ENCODE data around the gene KDM6B.

The KDM6B gene

DNA sequence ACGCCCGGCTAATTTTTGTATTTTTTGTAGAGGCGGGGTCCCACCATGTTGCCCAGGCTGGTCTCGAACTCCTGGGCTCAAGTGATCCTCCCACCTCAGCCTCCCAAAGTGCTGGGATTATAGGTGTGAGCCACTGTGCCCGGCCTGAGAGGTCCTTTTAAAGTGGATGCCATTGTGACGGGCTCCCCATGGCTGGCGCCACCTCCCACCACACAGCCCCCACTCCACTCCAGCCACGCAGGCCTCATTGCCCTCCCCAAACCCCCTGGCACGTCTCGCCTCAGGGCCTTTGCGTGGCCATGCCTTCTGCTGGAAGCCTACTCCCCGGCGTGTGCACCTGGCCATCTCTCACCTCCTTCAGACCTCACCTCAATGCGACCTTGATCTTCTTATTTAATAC, 11.9 kb upstream of the KDM6B start:
- no peak for DNase-seq

DNA sequence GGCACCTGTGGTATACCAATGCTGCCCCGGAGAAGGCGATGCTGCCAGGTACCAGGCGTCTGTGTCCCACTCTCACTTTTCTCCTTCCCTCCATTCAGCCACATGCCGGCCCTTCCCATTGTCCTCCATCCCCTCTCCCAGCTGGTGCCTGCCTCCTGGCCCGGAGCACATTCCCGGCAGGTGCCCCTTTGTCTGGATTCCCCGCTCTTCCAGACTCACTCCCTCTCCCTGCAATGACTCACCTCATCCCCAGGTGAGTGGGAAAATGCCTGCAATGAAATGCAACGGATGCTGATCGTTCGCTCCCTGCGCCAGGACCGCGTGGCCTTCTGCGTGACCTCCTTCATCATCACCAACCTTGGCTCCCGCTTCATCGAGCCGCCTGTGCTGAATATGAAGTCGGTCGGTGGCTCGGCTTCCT, 10.4 kb upstream of the KDM6B start:
- DNase-seq: no peak

DNA sequence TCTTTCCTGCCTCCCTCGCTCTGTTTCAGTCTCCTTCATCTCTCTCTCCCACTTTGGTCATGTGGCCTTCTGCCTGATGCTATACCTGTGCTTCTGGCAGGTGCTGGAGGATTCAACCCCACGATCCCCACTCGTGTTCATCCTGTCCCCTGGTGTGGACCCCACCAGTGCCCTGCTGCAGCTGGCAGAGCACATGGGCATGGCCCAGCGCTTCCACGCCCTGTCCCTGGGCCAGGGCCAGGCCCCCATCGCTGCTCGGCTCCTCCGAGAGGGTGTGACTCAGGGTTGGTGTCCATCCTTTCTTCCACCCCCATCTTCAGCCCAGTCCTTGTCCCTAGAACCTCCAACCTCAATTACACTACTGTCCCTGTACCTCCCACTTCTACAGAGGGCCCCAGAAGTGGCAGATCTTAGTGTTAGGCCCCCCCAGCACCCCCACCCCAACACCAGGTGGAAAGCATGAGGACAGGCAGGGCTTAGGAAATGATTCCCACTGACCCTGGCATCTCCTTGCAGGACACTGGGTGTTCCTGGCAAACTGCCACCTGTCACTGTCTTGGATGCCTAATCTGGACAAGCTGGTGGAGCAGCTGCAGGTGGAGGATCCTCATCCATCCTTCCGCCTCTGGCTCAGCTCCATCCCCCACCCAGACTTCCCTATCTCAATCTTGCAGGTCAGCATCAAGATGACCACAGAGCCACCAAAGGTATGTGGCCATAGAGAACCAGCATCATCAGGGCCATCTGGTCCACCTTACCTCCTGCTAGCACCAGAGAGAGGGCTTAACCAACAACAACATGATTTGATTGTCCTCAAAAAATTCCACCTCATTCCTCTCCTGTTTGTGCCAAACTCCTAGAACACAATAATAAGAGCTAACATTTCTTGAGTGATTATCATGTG, 9.7 kb upstream of the KDM6B start:
- no peak for DNase-seq

DNA sequence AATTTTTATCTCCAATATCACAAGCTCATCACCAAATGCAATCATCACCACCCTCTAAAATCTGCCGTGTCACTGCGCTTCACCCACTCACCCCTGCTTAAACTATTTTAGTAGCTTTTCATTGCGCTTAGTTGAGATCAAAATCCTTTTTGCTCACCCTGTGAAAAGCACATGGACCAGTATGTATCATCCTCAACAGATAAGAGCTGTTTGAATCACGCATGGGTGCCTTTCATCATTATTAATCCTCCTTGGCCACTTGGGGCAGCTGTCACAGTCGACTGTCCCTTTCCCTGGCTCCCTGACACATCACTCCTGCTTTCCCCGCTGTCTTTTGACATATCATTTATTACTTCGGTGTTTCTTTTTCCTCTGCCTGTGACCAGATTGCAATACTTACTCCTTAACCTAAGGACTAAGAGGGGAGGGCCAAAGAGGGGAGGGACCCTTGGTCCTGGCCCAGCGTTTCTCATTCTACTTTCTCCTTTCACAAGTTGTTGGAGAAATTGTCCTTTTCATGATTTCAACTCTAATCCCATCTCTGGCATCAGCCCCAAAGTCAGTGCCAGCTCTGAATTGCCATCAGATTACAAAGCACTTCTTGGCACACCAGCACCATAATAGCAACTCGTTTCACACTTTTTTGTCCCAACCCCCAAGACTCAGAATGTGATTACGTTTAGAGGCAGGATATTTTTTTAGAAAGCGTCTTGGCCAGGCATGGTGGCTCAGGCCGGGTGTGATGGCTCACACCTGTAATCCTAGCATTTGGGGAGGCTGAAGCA, 8.6 kb upstream of the KDM6B start:
- no peak for DNase-seq

DNA sequence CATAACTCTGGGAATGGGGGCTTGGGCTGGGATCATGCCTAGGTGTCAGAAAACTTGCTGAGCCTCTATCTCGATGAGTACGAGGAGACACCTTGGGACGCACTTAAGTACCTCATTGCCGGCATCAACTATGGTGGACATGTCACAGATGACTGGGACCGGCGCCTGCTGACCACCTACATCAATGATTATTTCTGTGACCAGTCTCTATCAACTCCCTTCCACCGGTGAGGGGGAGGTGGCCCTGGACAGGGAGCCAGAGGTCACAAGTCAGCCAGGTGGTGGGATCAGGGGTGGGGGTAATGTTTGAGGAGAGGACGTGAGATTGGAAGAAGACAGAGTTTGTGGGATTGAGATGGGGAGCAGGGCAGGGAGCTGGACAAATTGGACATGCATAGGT, 3.4 kb upstream of the KDM6B start:
- no peak for DNase-seq

DNA sequence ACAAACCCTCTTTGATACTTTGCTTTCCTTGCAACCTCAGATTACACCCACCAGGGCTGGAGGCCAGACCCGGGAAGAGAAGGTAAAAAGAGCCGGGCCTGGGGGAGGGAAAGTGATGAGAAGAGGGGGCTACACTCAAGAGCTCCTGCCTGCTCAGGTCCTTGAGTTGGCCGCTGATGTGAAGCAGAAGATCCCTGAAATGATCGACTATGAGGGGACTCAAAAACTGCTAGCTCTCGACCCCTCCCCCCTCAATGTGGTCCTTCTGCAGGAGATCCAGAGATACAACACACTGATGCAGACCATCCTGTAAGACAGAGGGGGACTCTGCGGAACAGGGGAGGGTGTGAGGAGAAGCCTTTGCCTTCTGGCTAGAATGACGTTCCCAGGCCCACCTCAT, 2.8 kb upstream of the KDM6B start:
- DNase-seq: no peak

DNA sequence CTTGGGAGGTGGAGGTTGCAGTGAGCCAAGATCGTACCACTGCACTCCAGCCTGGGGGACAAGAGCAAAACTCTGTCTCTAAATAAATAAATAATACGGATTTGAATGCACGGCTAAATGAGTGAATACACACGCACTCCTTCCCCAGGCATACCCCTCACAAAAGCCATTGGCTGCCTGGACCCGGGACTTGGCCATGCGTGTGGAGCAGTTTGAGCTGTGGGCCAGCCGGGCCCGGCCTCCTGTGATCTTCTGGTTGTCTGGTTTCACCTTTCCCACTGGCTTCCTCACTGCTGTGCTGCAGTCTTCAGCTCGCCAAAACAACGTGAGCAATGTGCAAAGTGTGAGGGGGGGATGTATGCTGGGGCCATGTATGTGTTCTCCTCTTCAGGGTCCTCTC, 1.6 kb upstream of the KDM6B start:
- no peak for DNase-seq

DNA sequence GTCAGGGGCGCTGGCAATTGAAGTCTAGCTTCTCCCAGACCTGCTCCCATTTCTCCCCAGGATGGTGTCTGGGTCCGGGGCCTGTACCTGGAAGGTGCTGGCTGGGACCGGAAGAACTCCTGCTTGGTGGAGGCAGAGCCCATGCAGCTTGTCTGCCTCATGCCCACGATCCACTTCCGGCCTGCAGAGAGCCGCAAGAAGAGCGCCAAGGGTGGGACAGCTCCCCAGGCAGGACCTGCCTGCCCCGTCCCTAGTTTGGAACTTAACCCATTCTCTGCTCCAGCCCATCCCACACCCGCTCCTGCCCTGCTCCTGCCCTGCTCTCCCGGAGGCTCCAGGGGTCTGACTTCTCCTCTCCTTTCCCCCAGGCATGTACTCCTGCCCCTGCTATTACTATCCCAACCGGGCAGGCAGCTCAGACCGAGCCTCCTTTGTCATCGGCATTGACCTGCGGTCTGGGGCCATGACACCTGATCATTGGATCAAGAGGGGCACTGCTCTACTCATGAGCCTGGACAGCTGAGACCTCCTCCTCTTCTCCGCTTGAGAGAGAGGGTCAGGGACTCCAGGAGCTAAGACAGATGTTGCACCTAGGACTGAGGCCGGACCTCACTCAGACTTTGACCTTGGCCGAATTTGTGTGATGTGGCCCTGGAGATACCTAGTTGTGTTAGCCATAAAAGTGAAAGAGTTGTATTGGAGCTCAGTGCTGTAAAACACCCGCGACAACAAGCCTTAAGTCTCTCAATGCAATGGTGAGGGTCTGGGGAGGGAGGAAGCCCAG, 814 bp upstream of the KDM6B start:
- DNase-seq: no peak

DNA sequence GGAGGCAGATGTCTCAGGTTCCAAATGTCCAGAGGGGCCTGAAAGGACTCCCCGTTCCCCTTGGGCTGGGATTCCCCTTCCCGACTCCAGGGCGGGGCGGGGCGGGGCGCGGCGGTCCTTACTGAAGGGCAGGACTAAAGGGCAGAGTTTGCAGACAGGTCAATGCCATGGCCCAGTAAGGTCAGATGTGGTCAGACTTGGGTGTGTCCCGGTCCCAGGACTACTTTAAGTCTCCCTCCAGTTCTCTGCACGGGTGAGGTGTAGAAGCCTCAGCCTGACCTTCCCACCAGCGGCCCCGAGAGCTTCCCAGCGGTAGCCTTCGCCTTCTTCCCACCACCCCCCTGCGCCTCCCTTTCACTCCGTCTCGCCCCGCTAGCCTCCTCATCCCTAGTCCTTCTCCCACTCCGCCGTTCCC, 532 bp downstream of the KDM6B start:
- peak; percentile 33 for DNase-seq

DNA sequence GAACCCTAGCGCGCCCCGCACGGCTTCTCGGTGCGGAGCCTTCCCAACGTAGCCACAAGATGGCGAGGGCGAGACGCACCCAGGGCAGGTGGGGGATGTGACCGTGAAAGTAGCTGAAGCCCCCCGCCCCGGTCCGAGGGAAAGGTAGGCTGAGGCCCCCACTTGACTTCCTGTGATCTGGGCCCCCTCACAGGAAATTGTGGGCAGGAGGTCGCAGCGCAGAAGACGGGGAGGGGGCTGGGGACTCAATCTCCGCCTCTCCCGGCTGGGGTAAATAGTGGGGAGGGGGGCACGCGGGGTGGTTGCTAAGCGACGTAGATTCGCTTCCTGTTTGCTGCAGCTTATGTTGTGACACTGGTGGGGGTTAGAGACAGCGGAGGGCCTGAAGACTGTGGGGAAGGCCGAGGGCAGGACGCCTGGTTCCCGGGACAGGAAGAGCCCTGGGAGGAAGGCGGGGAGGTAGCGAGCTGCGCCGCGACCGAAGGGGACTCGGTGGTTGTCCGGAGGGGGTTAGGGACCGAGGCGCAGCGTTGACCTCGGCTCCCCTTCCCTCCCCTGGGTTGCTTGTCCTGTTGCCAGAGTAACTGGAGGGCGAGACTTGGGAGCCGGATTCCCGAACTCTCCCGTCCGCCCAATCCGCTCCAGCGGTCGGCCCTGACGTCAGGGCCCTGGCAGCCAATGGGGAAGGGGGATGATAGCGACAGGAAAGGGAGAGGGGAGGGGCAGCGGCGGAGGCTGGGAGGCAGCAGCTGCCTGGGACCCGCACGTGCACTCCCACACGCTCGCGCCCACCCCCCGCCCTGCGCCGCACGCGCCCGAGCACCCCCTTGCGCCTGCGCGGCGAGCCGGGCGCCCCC, 1.2 kb downstream of the KDM6B start:
- DNase-seq: peak; percentile 95

DNA sequence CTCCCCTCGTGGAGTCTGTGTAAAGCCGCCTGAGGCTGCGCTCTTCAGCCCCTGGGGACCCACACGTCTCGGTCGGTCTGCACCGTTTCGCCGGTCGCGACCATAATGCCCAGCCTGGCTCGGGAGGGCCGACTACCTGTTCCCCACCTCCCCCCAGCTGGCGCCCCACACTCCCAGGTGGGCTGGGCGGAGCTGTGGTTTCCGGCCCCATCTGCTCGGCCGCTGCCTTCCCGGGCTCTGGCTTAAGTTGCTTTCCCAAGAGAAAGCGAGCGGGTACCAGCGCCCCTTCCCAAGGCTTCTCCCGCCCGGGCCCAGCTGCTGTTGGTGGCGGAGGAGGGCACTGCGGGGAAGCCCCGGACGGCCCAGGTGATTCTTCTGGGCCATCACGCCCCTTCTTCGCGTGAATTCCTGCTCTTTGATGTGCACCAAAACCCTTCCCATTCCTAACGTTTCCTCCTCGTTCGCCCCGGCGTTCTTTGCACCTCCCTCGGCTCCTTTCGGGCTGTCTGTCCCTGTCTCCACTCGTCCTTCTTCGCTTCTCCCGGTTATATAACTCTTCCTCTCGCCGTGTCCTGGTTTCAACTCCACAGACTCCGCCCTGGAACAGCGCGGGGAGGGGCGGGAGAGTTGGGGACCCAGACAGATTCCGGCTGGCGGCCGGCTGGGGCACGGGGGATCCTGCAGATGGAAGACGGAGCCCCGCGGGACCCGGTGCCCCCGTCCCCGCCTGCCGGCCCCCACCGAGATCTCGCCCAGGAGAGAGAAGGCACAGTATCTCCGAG, 2.0 kb downstream of the KDM6B start:
- DNase-seq: no peak

DNA sequence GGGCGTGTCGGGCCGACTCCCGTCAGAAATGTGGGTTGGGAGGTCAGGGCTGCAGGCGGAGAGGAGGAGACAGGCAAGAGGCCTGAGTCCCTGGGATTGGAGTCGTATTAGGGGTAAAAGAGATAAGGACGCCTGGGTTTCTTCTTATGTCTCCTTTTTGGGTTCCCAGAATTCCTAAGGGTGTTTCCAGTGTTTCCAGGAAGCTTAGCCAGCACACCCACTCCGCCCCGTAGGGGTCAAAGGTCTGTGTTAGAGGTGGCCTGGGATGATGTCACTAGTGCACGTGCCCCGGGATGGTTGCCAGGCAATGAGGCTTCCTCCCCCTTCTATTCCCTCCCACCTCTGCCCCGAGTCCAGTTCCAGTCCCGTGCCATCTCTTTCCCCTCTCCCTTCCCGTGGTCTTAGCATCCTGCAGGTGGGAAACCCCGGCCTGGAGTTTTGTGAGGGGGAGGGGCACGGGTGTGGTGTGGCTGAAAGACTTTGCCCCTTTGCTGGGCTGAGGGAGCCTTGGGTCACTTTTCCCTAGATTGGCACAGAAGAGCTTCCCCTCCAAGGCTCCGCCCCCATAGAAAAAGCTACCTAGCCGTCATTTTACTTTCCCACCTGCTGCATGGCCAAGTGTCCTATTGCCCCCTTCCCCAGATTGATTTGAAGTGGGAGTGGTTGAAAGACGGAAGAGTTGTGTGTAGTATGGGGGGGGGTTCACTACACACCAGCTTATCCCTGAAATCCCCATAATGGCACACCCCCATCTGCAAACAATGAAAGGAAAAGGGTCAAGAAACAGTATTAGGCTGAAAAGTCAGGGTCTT, 2.8 kb downstream of the KDM6B start:
- peak; percentile 83 for DNase-seq

DNA sequence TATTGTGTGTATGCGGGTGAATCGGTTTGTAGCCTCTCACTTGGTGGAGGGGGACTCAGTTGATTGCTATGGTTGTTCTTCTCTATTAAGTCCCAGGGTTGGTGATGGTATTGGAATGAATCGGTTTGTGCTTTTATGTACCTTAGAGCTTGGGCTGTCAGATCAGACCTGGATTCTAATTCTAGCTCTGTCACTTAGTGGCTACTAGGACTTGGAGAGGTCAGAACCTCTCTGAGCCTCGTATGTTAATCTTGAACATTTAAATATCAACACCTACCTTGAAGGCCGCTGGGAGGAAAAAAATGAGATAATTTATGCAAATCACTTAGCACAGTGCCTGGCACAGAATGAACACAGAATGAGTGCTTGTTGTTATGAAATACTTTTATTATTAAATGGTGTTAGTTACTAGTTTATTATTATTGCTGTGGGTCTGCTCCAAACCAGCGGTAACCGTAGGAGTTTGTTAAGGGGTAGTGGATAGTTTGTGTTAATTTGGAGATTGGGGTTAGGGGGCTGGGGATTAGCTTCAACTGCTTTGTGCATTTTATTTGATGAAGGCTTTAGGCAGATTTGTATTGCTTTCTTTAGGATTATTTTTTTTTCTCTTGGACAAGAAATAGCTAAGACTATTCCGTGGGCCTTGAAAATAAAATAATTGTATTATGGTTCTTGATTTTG, 3.5 kb downstream of the KDM6B start:
- DNase-seq: peak; percentile 34

DNA sequence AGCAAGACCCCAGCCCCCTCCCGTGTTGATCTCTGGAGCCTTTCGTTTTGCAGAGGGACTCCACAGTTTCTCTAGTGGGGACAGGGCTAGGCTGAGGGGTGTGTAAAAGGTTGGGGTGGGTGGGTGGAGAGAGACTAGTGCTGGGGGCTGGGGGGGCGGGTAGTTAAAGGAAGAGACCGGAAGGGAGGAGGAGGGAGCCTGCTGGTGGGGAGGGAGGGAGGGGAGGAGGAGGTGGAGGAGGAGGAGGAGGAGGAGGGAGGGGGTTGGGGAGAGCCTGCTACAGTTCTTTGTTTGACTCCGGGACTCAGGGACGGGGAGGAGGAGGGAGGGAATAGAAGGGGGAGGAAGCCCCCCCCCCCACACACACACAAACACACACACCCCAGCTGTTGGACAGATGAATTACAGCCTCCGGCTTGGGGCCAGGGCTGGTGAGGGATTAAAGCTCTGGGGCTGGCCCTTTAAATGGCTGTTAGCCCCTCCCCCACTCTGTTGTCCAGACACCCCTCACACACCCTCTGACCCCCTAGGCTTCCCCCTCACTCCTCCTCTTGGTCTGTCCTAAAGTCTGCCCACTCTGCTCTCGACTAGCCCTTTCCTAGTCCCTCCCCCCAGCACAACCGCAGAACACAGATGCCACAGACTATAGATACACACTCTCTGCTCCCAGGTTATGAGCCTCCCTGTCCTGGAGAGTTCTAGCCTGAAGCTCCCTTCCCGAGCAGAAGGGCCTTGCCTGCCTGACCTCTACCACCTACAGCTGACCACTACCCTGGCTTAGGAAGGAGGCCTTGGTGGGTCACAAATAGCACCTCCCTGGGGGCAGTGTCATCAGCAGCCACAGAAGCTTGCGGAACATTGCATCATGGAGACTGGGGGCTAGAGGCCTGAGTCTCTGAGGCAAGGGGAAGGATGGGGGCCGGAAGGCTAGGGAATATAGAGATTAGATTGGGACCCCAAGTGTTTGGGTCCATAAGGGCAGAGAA, 4.4 kb downstream of the KDM6B start:
- peak; percentile 51 for DNase-seq

DNA sequence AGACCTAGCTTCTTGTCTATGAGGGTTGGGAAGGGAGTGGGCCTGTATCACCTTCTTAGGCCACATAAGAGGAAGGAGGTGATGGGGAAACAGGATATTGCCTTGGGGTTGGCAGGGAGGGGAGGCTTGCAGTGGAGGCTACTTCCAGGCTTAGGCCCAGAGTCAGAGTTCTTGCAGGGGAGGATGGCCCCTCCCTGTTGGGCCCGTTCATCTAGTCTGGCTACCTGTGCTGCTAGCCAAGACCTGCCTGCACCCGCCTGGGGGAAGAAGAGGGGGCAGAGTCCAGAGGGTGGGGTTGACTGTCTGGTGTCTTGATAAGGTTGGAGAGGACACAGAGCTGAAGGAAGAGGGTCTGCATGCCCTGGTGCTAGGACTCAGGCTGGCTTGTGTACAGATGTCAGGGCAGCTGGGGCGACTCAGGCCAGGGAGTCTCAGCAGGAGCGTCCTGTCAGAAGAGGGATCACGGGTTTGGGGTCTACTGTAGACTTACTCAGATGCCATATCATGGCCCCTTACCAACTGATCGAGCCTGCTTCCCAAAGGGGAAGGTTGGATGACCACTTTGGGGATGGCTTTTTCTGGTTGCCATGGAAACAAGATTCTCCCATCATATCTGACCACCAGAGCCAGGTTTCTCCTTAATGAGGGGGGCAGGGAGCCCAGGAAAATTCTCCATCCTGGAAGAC, 5.3 kb downstream of the KDM6B start:
- DNase-seq: no peak

DNA sequence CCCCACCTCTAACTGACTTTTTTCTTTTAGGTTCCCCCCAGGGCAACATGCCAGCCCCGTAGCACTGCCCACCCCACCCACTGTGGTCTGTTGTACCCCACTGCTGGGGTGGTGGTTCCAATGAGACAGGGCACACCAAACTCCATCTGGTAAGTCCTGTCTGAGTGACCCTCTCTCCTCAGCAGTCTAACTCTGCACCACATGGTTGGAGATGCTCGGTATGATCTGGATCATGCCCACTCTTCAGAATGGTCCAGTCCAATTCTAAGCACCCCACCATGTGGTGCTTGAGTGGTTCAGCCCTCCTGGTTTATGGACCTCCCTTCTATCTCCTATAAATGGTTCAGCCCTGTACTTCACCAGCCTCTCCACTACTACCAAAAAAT, 5.9 kb downstream of the KDM6B start:
- DNase-seq: peak; percentile 39

DNA sequence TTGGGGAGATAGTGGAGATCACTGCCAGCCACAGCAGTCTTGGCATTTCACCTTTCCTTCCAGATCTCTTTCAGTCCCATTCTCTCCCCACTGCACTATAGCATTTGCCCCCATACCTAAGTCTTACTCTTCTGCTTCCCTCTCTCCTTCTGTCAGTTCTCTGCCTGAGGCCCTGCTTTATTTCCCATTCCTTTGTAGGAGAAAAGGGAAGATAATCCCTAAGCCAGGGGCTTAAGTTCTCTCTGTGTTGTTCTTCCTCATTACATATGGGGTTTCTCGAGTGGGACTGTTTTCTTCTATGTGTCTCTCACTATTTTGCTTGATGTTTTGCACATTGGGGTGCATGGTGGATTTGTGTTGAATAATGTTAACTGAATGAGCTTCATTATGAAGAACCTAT, 6.4 kb downstream of the KDM6B start:
- DNase-seq: no peak

DNA sequence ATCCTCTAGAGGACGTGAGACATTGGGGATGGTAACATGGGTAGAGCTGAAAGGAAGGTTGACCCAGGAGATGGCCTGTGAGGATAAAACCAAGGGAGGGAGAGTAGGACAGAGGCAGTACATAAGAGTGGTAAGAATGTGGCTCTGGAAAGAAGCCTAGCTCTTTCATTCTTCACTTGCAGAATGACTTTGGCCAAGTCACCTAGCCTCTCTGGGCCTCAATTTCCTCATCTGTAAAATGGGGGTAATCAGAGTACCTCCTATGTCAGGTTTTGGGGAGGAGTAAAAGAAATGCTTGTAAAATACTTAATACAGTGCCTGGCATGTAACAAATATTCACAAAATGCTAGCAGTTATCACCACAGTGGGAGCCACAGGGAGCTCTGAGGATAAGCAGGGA, 6.9 kb downstream of the KDM6B start:
- DNase-seq: no peak

Data from activated CD4-positive, alpha-beta T cell treated with anti-CD3 and anti-CD28 coated beads, Interleukin-2, Interleukin-6, amounts not matched to agents 100 ng/mL and 50 ng/mL, durations not matched to agents 16 hours and 8 hours (primary cell).